ENCODE results near the gene NTRK2.

Gene NTRK2

DNA sequence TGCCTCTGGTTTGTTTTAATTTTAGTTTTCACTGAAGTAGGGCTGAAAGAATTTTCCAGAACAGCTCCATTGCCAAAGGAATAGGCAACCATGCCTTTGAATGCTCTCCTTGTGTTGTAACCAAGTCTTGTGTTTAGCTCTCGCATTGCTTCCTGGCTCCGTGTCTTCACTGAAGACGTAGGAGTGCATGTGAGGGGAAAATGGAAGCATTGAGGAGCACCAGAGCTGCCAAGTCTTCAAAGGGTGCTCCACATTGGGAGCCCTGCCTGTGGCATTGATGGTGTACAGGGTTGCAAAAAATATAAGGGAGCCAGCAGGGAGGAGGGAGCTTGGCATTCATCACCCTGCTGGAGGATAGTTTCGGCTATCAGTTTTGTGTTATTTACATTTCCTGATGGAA lies 86.6 kb downstream of the NTRK2 start:
- ATAC-seq = no peak
- TF ChIP-seq ARNTL (CRISPR knock-in tag; IDR thresholded peaks at IDR 0.05; ENCODE audit: borderline replicate concordance, low read depth) = no peak
- TF ChIP-seq ZNF565 (CRISPR knock-in tag; conservative IDR thresholded peaks at IDR 0.05; ENCODE audit: low read depth) = no peak
- TF ChIP-seq, protein P1, sequence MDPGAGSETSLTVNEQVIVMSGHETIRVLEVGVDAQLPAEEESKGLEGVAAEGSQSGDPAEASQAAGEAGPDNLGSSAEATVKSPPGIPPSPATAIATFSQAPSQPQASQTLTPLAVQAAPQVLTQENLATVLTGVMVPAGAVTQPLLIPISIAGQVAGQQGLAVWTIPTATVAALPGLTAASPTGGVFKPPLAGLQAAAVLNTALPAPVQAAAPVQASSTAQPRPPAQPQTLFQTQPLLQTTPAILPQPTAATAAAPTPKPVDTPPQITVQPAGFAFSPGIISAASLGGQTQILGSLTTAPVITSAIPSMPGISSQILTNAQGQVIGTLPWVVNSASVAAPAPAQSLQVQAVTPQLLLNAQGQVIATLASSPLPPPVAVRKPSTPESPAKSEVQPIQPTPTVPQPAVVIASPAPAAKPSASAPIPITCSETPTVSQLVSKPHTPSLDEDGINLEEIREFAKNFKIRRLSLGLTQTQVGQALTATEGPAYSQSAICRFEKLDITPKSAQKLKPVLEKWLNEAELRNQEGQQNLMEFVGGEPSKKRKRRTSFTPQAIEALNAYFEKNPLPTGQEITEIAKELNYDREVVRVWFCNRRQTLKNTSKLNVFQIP (CRISPR knock-in tag; IDR thresholded peaks at IDR 0.05; ENCODE audit: borderline replicate concordance, low read depth) = no peak
- TF ChIP-seq PPARA (CRISPR knock-in tag; IDR thresholded peaks at IDR 0.05; ENCODE audit: borderline replicate concordance) = no peak
- TF ChIP-seq SNAI2 (CRISPR knock-in tag; IDR thresholded peaks at IDR 0.05) = no peak
- TF ChIP-seq RARB (CRISPR knock-in tag; IDR thresholded peaks at IDR 0.05) = no peak
- TF ChIP-seq TSHZ2 (CRISPR knock-in tag; IDR thresholded peaks at IDR 0.05) = no peak
- no peak for TF ChIP-seq ZFP3 (CRISPR knock-in tag; IDR thresholded peaks at IDR 0.05)

DNA sequence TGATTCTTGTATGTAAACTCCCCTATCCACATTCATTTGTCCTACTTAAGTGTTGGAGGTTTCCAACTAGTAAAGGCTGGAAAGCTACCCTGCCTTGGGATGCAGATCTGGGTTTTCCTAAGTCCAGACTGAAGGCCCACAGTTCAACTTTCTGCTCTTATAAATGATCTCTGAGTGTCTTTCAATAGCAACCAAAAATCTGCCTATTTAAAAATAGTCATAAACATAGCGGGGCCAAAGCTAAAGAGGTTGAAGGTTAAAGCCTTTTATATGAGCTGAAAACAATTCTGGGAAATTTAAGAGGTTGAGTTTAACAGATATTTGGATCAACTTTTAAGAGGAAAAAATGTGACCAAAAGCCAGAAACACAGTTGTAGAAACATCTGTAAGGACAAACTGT lies 87.2 kb downstream of the NTRK2 start:
- TF ChIP-seq ZNF70 (CRISPR knock-in tag; IDR thresholded peaks at IDR 0.05) = no peak
- TF ChIP-seq TSHZ2 (CRISPR knock-in tag; IDR thresholded peaks at IDR 0.05) = no peak
- no peak for TF ChIP-seq CSDC2 (CRISPR knock-in tag; IDR thresholded peaks at IDR 0.05)
- TF ChIP-seq SNAI2 (CRISPR knock-in tag; IDR thresholded peaks at IDR 0.05) = no peak
- no peak for TF ChIP-seq ZNF8 (CRISPR knock-in tag; IDR thresholded peaks at IDR 0.05)
- TF ChIP-seq ZFP30 (CRISPR knock-in tag; IDR thresholded peaks at IDR 0.05) = no peak
- TF ChIP-seq OSR1 (CRISPR knock-in tag; IDR thresholded peaks at IDR 0.05) = no peak
- no peak for TF ChIP-seq ZC3H10 (CRISPR knock-in tag; IDR thresholded peaks at IDR 0.05)
- TF ChIP-seq ZFP3 (CRISPR knock-in tag; IDR thresholded peaks at IDR 0.05) = no peak
- no peak for TF ChIP-seq ISL1 (CRISPR knock-in tag; IDR thresholded peaks at IDR 0.05)
- TF ChIP-seq CREB5 (CRISPR knock-in tag; IDR thresholded peaks at IDR 0.05; ENCODE audit: low read depth) = no peak
- TF ChIP-seq RARB (CRISPR knock-in tag; IDR thresholded peaks at IDR 0.05) = no peak
- no peak for TF ChIP-seq TOX (CRISPR knock-in tag; IDR thresholded peaks at IDR 0.05; ENCODE audit: borderline replicate concordance)
- TF ChIP-seq TCF4 (CRISPR knock-in tag; IDR thresholded peaks at IDR 0.05; ENCODE audit: borderline replicate concordance) = no peak
- TF ChIP-seq ESRRG (CRISPR knock-in tag; IDR thresholded peaks at IDR 0.05) = no peak
- no peak for TF ChIP-seq GLIS3 (CRISPR knock-in tag; IDR thresholded peaks at IDR 0.05)
- TF ChIP-seq, protein P1 (CRISPR knock-in tag; IDR thresholded peaks at IDR 0.05; ENCODE audit: borderline replicate concordance, low read depth) = no peak
- TF ChIP-seq, protein P2, sequence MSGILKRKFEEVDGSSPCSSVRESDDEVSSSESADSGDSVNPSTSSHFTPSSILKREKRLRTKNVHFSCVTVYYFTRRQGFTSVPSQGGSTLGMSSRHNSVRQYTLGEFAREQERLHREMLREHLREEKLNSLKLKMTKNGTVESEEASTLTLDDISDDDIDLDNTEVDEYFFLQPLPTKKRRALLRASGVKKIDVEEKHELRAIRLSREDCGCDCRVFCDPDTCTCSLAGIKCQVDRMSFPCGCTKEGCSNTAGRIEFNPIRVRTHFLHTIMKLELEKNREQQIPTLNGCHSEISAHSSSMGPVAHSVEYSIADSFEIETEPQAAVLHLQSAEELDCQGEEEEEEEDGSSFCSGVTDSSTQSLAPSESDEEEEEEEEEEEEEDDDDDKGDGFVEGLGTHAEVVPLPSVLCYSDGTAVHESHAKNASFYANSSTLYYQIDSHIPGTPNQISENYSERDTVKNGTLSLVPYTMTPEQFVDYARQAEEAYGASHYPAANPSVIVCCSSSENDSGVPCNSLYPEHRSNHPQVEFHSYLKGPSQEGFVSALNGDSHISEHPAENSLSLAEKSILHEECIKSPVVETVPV (CRISPR knock-in tag; IDR thresholded peaks at IDR 0.05) = no peak
- no peak for TF ChIP-seq BACH2 (CRISPR knock-in tag; IDR thresholded peaks at IDR 0.05; ENCODE audit: borderline replicate concordance)
- ATAC-seq = no peak
